GM18508 (cell line): ENCODE data around the gene FRY.

Source experiments
- ATAC-seq: cut with Tn5 transposase; IDR thresholded peaks from one replicate; pipeline ENCODE4 v1.9.1; 2021; ENCODE audit warnings: moderate number of reproducible peaks; ENCODE audit not compliant: insufficient read depth, unreplicated experiment

Gene FRY

DNA sequence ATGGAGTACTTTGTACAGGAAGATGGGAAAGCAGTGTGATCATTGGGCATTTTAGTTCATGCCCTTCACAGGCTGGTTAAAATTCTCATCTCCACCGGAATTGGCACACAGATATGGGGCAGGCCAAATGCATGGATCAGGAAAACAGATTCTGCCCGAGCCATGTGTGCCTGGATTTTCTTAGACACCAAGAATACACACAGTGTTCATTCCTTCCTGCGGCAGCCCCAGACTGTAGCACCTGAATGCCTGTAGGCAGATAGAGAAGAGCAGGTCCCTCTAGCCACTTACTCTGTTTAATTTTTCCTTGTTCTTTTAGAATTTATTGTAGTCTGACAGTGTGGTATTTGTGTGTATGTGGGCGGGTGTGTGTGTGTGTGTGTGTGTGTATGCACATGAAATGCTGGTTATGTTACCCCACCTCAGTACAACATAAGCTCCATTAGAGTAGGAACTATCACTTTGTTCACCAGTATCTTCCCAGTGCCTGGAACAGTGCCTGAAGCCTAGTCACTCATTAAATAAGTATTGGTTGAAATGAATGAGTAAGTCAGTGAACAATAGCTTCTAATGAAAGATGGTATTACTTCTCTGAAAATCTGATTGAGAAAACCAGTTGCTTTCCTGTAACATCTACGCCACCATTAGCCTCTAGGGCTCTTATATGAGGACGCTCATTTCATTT is 41.7 kb downstream of the FRY start:
- no peak for ATAC-seq

DNA sequence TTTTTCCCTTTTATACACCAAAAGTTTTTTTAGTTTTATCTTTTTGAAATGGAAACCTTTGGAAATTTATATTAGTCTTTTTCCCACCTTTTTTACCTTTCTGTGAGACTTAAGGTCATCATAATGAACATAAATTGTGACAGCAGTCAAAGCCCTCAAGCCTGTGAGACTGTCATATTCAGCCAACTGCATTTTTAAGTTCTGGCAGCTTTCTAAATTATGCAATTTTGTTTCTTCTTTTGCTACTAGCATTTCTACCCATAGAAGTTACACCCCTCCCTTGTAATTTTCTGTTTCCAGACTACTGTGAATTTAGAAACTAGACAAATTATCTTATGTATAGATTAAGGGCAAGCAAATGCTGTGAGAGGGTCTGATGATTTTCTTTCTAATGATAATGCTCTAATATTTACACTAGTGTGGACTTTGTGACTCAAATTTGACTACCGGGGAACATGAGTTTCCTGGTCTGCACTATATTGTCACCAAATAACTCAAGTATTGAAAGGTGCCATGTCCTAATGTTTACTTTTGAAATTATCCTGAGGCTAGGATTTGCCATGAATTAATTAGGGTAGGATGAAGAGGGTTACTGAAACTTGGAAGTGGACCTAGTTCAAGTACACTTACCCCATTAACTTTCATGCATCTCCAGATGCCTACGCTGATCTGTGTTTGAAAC is 43.7 kb downstream of the FRY start:
- no peak for ATAC-seq

DNA sequence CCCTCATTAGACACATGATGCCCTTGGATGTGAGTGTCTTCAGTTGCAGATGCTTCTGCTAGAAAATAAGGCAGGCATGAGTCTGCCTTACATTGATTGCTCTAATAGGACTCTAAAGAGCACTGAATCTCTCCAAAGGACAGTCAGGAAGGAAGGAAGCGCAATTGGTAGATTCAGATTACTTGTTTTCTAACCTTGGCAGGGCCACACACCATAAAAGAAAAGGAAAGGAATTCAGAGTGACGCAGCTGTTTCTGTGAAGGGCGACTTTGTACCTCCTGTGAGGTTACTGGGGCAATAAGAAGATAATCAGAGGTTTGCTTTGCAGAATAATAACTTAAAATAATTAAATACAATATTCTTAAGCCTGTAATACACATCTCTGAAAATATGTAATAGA is 48.0 kb downstream of the FRY start:
- ATAC-seq, result no peak

DNA sequence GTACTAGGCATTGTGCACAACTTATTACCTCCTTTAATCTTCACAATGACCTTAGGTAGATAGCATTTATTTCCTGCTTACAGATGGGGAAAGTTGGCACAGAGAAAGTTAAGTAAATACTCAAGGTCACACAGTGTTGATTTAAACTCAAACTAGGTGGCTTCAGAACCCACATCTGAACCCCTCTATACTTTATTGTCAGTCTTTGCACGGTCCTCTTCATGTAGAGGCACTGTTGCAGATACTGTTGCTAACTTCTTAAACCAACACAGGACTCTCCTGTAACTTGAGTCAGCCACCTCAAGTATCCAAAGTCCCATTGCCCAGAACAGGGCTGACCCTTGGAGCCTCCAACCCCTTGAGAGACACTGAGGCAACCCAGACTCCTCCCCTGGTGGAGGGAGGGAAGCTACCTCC is 48.8 kb downstream of the FRY start:
- ATAC-seq, result no peak

DNA sequence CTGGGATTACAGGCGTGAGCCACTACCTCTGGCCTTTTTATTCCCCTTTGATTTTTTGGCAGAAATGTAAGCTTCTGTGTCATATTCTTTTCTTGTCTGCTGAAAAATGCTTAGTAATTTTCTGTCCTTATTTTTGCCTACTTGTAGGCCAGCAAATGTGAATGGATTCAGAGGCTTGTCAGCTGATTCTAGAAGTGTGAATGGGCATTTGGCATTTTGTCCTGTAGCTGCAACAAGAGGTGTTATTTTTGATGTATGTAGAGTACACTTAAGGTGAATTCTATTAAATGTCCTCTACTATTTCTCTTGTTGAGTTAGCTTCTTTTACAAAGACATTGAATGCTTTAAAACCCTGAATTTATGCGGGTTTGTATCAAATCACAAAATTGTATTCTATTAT is 50.0 kb downstream of the FRY start:
- ATAC-seq, result no peak

DNA sequence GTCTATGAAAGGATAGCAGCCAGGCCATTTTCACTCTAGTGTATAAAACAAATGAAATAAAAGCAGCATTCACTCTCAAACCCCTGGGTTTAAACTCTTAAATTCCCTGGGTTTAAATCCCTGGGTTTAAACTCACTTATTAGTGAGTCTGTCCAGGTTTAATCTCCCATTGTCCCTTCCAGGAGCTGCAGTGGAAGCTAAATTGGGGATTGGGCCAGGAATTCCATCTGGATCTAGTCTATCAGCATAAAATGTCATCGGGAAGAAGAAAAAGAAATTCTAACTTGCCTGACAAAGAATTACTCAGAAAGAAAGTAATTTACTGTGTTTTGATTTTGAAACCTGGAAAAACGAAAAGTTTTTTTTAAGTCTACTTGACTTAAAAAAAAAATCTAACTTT is 54.8 kb downstream of the FRY start:
- no peak for ATAC-seq

DNA sequence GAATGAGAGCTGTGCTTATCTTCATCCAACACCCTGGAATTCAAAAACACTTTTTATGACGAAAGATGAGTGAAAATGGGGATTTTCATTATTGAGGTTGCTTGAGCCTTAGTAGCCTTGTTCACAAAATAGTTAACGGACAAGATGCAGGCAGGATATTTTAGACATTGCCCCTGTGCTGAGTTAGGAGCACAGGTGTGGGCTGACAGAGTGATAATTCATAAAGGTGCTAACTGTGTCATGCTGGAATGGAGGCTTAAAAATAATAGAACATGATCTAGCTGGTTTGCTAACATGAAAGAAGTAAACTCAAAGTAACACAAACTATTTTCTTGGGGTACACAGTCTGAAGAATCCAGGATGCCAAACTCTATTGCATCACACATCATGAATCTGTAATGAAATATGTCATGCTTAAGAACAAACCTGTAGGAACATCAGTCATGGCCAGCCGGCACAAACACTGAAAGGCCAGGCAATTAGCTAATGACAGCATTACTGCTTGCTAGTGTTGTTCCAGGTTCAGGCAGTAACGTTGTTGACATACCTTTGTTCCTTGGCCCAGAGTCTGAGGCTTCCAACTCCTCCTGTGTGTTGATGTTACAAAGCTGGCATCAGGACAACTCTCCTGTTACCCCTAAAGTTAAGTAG is 55.3 kb downstream of the FRY start:
- no peak for ATAC-seq

DNA sequence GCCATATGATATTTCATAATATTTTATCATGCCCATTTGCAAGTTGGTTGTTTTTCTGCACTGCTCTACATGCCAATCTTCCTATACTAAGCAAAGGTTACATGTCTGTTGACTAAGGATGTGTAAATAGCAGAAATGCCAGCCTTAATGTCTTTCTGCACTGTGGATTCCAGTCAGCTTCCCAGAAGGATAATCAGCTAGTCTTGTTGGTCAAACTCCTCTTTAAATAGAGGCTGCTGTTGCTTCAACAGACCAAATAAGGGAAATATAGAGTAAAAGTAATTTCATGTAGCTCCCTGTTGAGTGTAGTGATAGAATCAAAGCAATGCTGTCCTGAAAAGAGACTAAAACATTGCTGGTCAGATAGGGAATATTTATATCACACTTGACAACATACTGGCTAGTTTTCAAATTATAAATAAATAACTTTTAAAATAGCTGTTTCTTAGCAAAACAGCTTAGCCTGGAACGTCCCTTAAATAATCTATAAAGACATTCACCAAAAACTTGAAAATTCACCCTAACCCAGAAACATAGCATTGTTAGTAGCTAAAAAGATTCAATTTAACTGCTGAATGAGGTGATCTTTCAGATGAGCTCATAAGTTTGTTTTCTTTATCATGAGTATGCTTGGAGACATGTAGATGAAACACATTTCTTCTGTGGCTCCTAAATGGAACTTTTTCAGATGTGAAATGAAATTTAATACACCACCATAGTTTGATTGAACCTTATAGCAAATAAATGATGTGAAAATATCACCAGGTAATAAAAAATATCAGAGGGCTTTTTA is 56.6 kb downstream of the FRY start:
- no peak for ATAC-seq

DNA sequence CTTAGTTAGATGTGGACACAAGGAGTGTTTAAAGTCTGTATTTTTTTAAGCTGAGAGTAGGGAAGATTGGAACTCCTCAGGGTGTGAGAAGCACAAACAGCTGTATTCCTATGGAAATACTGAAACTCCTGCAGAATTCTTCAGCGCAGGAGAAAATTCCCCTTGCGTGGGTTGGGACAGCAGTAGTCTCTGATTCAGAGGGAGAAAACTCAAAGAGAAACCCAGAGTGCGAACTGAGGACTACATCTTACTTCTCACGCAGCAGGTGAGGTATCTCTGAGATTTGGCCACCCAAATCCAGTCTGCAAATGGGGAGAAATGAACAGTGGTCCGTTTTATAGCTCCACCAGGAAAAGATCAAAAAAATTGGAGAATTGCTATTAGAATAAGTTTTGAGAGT is 60.9 kb downstream of the FRY start:
- ATAC-seq, result no peak

DNA sequence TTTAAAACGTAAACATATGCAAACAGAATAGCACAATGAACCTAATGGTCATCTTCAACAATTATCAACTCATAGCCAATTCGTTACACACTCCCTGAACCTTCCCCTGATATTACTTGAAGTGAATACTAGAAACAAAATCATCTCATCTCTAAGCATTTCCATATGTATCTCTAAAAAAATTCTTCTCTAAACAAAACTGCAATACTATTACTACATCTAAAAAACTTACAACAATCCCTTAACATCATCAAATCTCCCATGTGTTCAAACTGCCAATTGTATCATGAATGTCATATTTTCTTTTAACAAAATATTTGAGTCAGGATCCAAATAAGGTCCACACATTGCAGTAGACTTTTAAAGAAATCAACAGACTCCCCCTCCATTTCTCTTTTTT is 61.4 kb downstream of the FRY start:
- ATAC-seq, result no peak

DNA sequence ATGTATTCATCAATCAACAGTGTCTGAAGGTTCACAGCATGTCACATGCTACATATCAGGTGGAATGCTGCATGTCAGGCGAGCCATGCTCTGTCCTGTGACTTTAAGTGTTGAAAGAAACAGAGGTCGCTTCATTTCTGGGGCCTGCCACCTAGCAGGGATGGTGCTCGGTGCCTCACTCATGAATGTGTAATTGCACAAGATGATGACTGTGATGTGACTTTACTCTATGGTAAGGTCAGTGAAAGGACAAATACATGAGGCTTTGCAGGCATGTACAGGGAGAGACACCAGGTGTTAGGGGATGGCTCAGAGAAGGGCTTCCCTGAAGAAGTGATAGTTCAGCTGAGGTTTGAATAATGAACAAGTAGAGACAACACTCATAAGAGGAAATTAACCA is 66.7 kb downstream of the FRY start:
- ATAC-seq, result no peak

DNA sequence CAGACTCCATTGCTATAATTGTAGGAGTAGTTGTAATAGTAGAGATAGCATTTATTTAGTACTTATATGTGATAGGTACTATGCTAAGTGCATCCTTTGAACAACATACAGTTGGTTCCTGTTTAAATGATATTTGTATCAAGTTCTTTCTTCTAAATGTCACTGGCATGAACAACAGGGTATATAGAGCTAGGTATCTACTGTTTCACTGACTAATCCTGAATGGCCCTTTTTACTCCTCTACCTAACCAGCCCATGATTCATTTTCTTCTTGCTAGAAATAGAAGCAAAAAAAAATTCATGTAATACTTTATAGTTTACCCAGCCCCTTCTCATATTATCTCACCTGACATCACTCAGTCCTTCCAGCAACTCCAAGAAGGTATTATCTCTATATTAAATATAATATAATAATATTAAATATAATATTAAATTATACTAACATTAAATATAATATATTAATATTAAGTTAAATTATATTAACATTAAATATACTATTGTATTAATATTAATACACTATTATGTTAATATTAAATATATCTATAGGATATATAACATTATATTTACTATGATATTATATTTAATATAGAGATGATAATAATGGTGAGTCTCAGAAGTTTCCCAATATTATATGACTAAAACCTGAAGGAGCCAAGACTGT is 74.2 kb downstream of the FRY start:
- no peak for ATAC-seq

DNA sequence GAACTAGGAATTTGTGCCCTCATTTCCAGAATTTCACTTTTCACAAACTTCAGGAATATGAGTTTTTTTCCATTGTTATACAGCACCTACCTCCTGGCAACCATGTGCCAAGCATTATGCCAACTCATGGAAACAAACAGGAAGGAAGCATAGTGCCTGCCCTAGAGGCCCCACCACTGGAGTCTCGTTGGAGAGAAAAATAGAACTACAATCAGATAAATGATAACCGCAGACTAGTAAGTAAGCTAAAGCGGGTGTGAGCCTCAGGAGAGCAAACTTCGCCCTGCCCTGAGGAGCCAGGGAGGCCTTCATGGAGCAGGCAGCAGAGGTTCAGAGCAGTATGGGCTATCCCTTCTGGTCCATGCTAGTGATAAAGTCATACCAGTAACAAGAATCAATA is 75.9 kb downstream of the FRY start:
- no peak for ATAC-seq

DNA sequence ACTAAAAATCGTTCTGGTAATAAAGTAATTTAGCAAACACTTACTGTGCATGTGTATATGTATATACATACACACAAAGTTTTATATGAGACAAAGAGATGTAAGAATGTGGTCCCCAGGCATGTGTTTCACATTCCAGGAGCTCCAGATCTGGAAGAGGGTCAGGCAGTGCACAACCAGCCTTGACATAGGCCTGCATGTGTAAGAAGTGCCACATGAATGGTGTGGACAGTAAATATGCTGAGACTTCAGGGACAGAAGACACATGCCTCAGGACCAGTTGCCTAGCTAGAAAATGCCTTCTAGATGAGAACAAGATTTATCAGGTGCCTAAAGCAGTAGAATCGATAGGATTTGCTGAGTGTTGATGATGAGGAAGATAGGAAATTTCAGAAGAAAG is 76.4 kb downstream of the FRY start:
- no peak for ATAC-seq

DNA sequence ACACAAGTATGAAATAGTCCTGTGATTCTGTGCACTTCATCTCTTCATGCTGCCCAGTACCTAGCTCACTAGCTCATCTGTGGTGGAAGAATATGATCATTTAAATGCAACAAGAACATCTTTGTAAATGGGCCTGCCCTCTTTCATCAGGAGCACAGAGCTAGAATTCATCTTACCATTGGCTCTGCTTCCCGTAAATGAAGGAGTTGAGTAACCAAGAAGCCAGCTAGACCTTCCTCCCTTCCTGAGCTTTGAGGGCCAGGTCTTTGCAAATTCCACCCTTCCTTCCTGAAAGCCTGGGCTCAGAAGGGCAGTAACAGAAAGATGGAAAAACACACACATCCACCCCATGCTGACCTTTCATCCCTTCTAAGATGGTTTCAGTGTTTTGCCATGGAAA is 82.0 kb downstream of the FRY start:
- ATAC-seq, result no peak

DNA sequence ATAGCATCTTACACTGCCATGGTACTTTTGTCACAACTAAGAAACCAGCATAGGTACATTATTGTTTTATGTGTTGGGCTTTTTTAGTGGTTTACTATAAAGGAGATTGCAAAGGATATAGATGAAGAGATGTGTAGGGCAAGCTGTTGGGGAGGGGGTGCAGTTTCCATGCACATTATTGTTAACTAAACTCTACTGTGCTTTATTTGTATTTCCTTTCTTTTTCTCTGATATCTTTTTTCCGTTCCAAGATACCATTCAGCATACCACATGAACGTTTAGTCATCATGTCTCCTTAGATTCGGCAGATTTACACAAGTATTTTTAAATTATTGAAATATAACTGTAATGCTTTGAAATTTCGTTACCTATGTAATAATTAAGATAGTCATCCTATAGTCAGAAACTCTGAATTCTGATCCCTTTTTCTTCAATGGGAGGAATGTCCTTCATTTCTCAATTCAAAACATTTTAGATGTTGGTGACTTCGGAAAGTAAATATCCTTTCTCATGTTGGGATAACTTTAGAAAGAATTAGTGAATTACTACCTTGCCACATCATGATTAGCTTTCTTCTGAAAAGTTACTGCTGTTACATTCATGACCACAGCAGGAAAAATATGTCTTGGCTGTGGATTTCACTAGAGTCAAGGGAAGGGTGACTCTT is 82.8 kb downstream of the FRY start:
- ATAC-seq, result no peak

DNA sequence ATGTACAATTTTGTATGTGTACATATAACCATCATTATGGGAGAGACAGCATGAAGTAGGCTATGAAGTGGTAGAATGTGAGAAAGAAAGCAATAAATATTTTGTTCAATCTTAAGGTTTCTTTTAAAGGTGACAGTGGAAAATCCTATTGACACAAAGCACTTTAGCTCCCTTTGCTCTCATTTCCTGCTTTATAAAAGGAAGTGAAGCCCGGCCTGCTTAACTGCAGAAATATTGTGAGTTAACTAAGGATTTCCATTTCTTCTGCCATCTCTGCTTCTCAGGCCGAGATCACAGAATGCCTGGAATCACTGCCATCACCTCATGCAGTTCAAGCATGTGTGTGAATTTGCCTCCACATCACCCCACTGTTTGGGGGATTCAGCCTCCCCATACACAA is 83.5 kb downstream of the FRY start:
- no peak for ATAC-seq

DNA sequence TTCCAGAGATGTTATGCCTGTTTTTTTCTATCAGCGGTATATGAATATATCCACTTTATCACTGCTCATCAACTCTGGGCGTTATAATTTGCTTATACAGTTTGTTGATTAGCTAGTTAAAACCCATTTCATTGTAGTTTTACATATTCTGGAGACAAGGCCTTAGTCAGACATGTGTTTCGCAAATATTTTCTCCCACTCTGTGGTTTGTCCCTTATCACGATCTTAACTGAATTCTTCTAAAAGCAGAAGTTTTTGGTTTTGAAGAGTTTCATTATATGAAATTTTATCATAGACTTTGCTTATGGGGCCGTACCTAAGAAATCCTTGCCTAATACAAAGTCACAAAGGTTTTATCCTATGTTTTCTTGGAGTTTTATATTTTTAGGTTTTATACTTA is 84.6 kb downstream of the FRY start:
- no peak for ATAC-seq

DNA sequence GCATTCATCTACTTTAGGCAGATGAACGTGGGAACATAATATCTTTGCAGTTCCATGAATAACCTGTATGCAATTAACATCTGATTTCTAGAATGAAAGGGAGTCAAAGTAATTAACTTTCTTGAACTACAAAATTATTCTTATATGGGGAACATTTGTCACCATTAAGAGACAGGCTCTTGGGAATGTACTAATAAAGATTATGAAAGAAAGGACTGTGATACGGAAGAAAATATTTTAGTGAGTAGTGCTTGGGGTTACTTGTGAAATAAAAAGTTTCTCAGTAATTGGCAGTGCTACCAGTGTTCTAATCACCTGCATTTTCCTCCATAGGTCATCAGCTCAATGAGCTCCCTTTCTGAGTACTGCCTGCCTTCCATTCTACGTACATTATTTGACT is 85.4 kb downstream of the FRY start:
- no peak for ATAC-seq

DNA sequence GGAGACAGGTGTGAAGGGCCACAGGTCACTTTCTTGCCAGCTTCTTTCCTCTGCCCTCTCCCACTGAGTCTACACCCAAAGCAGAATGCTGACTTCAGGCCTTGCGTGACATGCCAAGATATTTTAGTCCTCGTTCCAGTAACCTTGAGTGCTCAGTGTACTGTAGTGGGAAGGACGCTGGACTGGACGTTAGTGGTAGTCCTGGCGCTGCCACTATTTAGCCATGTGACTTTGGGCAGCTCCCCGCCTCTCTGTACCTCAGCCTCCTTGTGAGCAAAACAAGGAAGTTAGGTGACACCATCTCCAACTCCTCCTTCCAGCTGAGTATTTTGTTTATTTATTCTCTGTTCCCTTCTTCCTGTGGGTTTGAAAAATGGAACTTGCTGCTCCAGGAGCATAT is 86.1 kb downstream of the FRY start:
- no peak for ATAC-seq
